Uterus (tissue), 2 donors: ENCODE measurements around the gene AHI1.

ENCODE experiments used
- CTCF ChIP-seq, 4 experiments: fragments of 200-600 bp in 2 of 4; fragments of 450-650 bp in 2 of 4; sonication (generic) in 2 of 4; IDR thresholded peaks; one replicate each; pipeline ENCODE4 v1.5.1; 2016 to 2019; ENCODE audit warnings: antibody characterized with exemption in 4 of 4, mild to moderate bottlenecking in 2 of 4, moderate library complexity in 1 of 4
- POLR2A ChIP-seq, 2 donors: fragments of 450-650 bp; IDR thresholded peaks; one replicate each; pipeline ENCODE4 v1.6.1; 2016; ENCODE audit warnings: antibody characterized with exemption in 2 of 2, mild to moderate bottlenecking in 1 of 2, moderate library complexity in 1 of 2

- TF ChIP-seq CTCF (IDR thresholded peaks at IDR 0.05), result no peak
- no peak for TF ChIP-seq POLR2A (IDR thresholded peaks at IDR 0.05)
Measured at GRCh38 chr6:135299256-135299655, 198.3 kb downstream of the AHI1 start.
